ENCODE data around the gene ZNF219.

The ZNF219 gene

GRCh38 chr14:21102521-21103410 lies 4.3 kb upstream of the ZNF219 start:
- DNase-seq (ENCODE audit: low read depth in 2 of 2) = no peak

GRCh38 chr14:21101802-21102413 lies 3.5 kb upstream of the ZNF219 start:
- no peak for DNase-seq (ENCODE audit: low read depth in 2 of 2)

- DNase-seq (ENCODE audit: low read depth in 2 of 2) = no peak
Measured at GRCh38 chr14:21100931-21101330, 2.5 kb upstream of the ZNF219 start, which contains the start of gene TMEM253. Gene TMEM253 (plus strand): TSS chr14:21101066. CDS start chr14:21101344, 278 bp downstream.

GRCh38 chr14:21099596-21099985 lies 1.1 kb upstream of the ZNF219 start:
- DNase-seq (ENCODE audit: low read depth in 2 of 2) = no peak

GRCh38 chr14:21098892-21099595 lies 589 bp upstream of the ZNF219 start:
- DNase-seq (ENCODE audit: low read depth in 2 of 2) = no peak

GRCh38 chr14:21097636-21098075 lies 799 bp downstream of the ZNF219 start:
- DNase-seq (ENCODE audit: low read depth in 2 of 2) = no peak

- no peak for DNase-seq (ENCODE audit: low read depth in 2 of 2)
Measured at GRCh38 chr14:21096978-21097635, 1.3 kb downstream of the ZNF219 start.

- DNase-seq (ENCODE audit: low read depth in 2 of 2) = no peak
Measured at GRCh38 chr14:21096438-21096837, 2.0 kb downstream of the ZNF219 start.

GRCh38 chr14:21095430-21096205 lies 2.8 kb downstream of the ZNF219 start:
- DNase-seq (ENCODE audit: low read depth in 2 of 2) = no peak

GRCh38 chr14:21093769-21094681 lies 4.4 kb downstream of the ZNF219 start:
- no peak for DNase-seq (ENCODE audit: low read depth in 2 of 2)

- DNase-seq (ENCODE audit: low read depth in 2 of 2) = no peak
Measured at GRCh38 chr14:21093018-21093417, 5.4 kb downstream of the ZNF219 start.

GRCh38 chr14:21092273-21093011 lies 6.0 kb downstream of the ZNF219 start:
- peak; percentile 69 to 76 for DNase-seq (ENCODE audit: low read depth in 2 of 2)

GRCh38 chr14:21091821-21092272 lies 6.6 kb downstream of the ZNF219 start:
- no peak for DNase-seq (ENCODE audit: low read depth in 2 of 2)

- DNase-seq (ENCODE audit: low read depth in 2 of 2) = no peak
Measured at GRCh38 chr14:21090940-21091663, 7.4 kb downstream of the ZNF219 start.

- no peak for DNase-seq (ENCODE audit: low read depth in 2 of 2)
Measured at GRCh38 chr14:21090194-21090939, 8.1 kb downstream of the ZNF219 start.

GRCh38 chr14:21089877-21090193 lies 8.6 kb downstream of the ZNF219 start:
- DNase-seq (ENCODE audit: low read depth in 2 of 2) = no peak

- DNase-seq (ENCODE audit: low read depth in 2 of 2) = no peak
Measured at GRCh38 chr14:21089271-21089670, 9.2 kb downstream of the ZNF219 start.

GRCh38 chr14:21088687-21089086 lies 9.8 kb downstream of the ZNF219 start:
- DNase-seq (ENCODE audit: low read depth in 2 of 2) = no peak
